Activated T-helper 2 cell treated with anti-CD3 and anti-CD28 coated beads, Interferon-gamma antibody, Interleukin-2, Interleukin-4, amounts not matched to agents 10 μg/mL and 5 μg/mL and 100 μg/mL, durations not matched to agents 14 hours and 24 hours and 36 hours (primary cell): ENCODE data around the gene RALGPS1. TPM values are rescaled to one million over a fixed set of nuclear protein-coding genes. Genes with fewer than 3 reads are reported as not detected.
"Not testable (repeated sequence)": the region's sequence is repeated elsewhere in the genome, so short reads cannot be mapped to it uniquely, and the experiment has no call there.

Experiments used
- DNase-seq: peaks from one replicate; pipeline ENCODE4 v3.0.0; 2021; ENCODE audit warnings: low spot score
- H3K27ac Mint-ChIP-seq: one replicate; pipeline ENCODE4 v1.8.0; 2021; ENCODE audit warnings: mixed read lengths
- H3K27me3 Mint-ChIP-seq: one replicate; pipeline ENCODE4 v1.8.0; 2021; ENCODE audit warnings: low read depth, mixed read lengths
- H3K36me3 Mint-ChIP-seq: one replicate; pipeline ENCODE4 v1.8.0; 2021; ENCODE audit warnings: low read depth, mixed read lengths
- H3K4me1 Mint-ChIP-seq: one replicate; pipeline ENCODE4 v1.8.0; 2021; ENCODE audit warnings: low read depth, mixed read lengths
- H3K4me3 Mint-ChIP-seq: one replicate; pipeline ENCODE4 v1.8.0; 2021; ENCODE audit warnings: low read depth, mild to moderate bottlenecking, moderate library complexity, mixed read lengths
- H3K9me3 Mint-ChIP-seq: one replicate; pipeline ENCODE4 v1.8.0; 2021; ENCODE audit warnings: mixed read lengths
- intact Hi-C: fragments of 100-400 bp; cut with micrococcal nuclease; formaldehyde crosslinking; loops from one replicate; pipeline ENCODE4 v1.15.1; 2023
- total RNA-seq: library from RNA; stranded (reverse); gene quantifications from 2 replicates; pipeline ENCODE4 v1.2.3, GENCODE V29; 2022

RALGPS1 gene
- total RNA-seq, 1 donor from 2014 or later, result 2.4 TPM

- H3K4me3 Mint-ChIP-seq, result no peak overlapping the region
- no peaks in the 10 kb centered on the region for H3K9me3 Mint-ChIP-seq
- H3K27me3 Mint-ChIP-seq, result peaks cover 31% of the 10 kb centered on the region
- H3K36me3 Mint-ChIP-seq, result no peaks in the 10 kb centered on the region
- H3K4me1 Mint-ChIP-seq, result no peaks in the 10 kb centered on the region
- intact Hi-C loops, result no loop called here
- H3K27ac Mint-ChIP-seq, result no peak overlapping the region
- no peak for DNase-seq
Observed at GRCh38 chr9:127137640-127138360, 223.2 kb downstream of the RALGPS1 start.

- Mint-ChIP-seq H3K9me3 (no peaks in the 10 kb centered on the region), H3K27me3 (peaks cover 37% of the 10 kb centered on the region), H3K4me1 (no peaks in the 10 kb centered on the region), H3K27ac (no peak overlapping the region), H3K36me3 (no peaks in the 10 kb centered on the region), H3K4me3 (no peak overlapping the region)
- intact Hi-C loops, result no loop called here
- no peak for DNase-seq
Observed at GRCh38 chr9:127138444-127138843, 223.9 kb downstream of the RALGPS1 start.

GRCh38 chr9:127139071-127139731, 224.6 kb downstream of the RALGPS1 start:
- Mint-ChIP-seq H3K4me1 (no peaks in the 10 kb centered on the region), H3K27ac (no peak overlapping the region), H3K27me3 (peaks cover 40% of the 10 kb centered on the region), H3K36me3 (no peaks in the 10 kb centered on the region), H3K4me3 (no peak overlapping the region), H3K9me3 (no peaks in the 10 kb centered on the region)
- intact Hi-C loops, result no loop called here
- no peak for DNase-seq

- H3K4me1 Mint-ChIP-seq, result no peaks in the 10 kb centered on the region
- H3K9me3 Mint-ChIP-seq, result no peaks in the 10 kb centered on the region
- no peak overlapping the region for H3K4me3 Mint-ChIP-seq
- no peak overlapping the region for H3K27ac Mint-ChIP-seq
- no peak for DNase-seq
- no peaks in the 10 kb centered on the region for H3K36me3 Mint-ChIP-seq
- H3K27me3 Mint-ChIP-seq, result peaks cover 34% of the 10 kb centered on the region
- intact Hi-C loops, result no loop called here
Observed at GRCh38 chr9:127139775-127140174, 225.2 kb downstream of the RALGPS1 start.

- Mint-ChIP-seq H3K4me3 (no peak overlapping the region), H3K9me3 (no peaks in the 10 kb centered on the region), H3K36me3 (no peaks in the 10 kb centered on the region), H3K27me3 (peaks cover 33% of the 10 kb centered on the region), H3K27ac (no peak overlapping the region), H3K4me1 (no peaks in the 10 kb centered on the region)
- intact Hi-C loops, result no loop called here
- DNase-seq, result no peak
Observed at GRCh38 chr9:127140181-127140580, 225.6 kb downstream of the RALGPS1 start.

GRCh38 chr9:127140842-127141675, 226.5 kb downstream of the RALGPS1 start:
- intact Hi-C loops, result no loop called here
- H3K27me3 Mint-ChIP-seq, result peaks cover 29% of the 10 kb centered on the region
- H3K4me1 Mint-ChIP-seq, result no peaks in the 10 kb centered on the region
- no peaks in the 10 kb centered on the region for H3K36me3 Mint-ChIP-seq
- no peak for DNase-seq
- no peaks in the 10 kb centered on the region for H3K9me3 Mint-ChIP-seq
- H3K27ac Mint-ChIP-seq, result no peak overlapping the region
- no peak overlapping the region for H3K4me3 Mint-ChIP-seq

GRCh38 chr9:127142291-127142690, 227.7 kb downstream of the RALGPS1 start:
- Mint-ChIP-seq H3K4me3 (no peak overlapping the region), H3K36me3 (no peaks in the 10 kb centered on the region), H3K27me3 (peaks cover 29% of the 10 kb centered on the region), H3K4me1 (no peaks in the 10 kb centered on the region), H3K27ac (no peak overlapping the region), H3K9me3 (no peaks in the 10 kb centered on the region)
- intact Hi-C loops, result no loop called here
- DNase-seq, result no peak

- no peaks in the 10 kb centered on the region for H3K9me3 Mint-ChIP-seq
- H3K27ac Mint-ChIP-seq, result no peak overlapping the region
- H3K36me3 Mint-ChIP-seq, result no peaks in the 10 kb centered on the region
- DNase-seq, result no peak
- peaks cover 29% of the 10 kb centered on the region for H3K27me3 Mint-ChIP-seq
- intact Hi-C loops, result no loop called here
- H3K4me1 Mint-ChIP-seq, result no peaks in the 10 kb centered on the region
- H3K4me3 Mint-ChIP-seq, result no peak overlapping the region
Observed at GRCh38 chr9:127142931-127143464, 228.4 kb downstream of the RALGPS1 start.

- no peak for DNase-seq
- Mint-ChIP-seq H3K27me3 (peaks cover 27% of the 10 kb centered on the region), H3K36me3 (no peaks in the 10 kb centered on the region), H3K4me1 (no peaks in the 10 kb centered on the region), H3K9me3 (no peaks in the 10 kb centered on the region), H3K4me3 (no peak overlapping the region), H3K27ac (no peak overlapping the region)
- intact Hi-C loops, result no loop called here
Observed at GRCh38 chr9:127143920-127144465, 229.4 kb downstream of the RALGPS1 start.

- Mint-ChIP-seq H3K4me1 (no peaks in the 10 kb centered on the region), H3K36me3 (no peaks in the 10 kb centered on the region), H3K4me3 (no peak overlapping the region), H3K27ac (no peak overlapping the region), H3K9me3 (no peaks in the 10 kb centered on the region), H3K27me3 (peaks cover 27% of the 10 kb centered on the region)
- DNase-seq, result no peak
- intact Hi-C loops, result no loop called here
Observed at GRCh38 chr9:127144670-127145445, 230.3 kb downstream of the RALGPS1 start.

- H3K36me3 Mint-ChIP-seq, intact Hi-C loops, H3K9me3 Mint-ChIP-seq, DNase-seq, H3K4me1 Mint-ChIP-seq, H3K27ac Mint-ChIP-seq, H3K4me3 Mint-ChIP-seq: not testable (repeated sequence)
- H3K27me3 Mint-ChIP-seq, result peaks cover 33% of the 10 kb centered on the region
Observed at GRCh38 chr9:127146841-127147240, 232.3 kb downstream of the RALGPS1 start.

- intact Hi-C loops, result no loop called here
- H3K27ac Mint-ChIP-seq, result no peak overlapping the region
- H3K36me3 Mint-ChIP-seq, result no peaks in the 10 kb centered on the region
- H3K4me1 Mint-ChIP-seq, result no peaks in the 10 kb centered on the region
- no peak overlapping the region for H3K4me3 Mint-ChIP-seq
- peaks cover 33% of the 10 kb centered on the region for H3K27me3 Mint-ChIP-seq
- DNase-seq, result no peak
- no peaks in the 10 kb centered on the region for H3K9me3 Mint-ChIP-seq
Observed at GRCh38 chr9:127147251-127147650, 232.7 kb downstream of the RALGPS1 start.
